IMR-90 (cell line): ENCODE data around the gene TRA2A. TPM values are rescaled to one million over a fixed set of nuclear protein-coding genes. Genes with fewer than 3 reads are reported as not detected.

Experiments
- ATAC-seq: fragments of 200-7000 bp; cut with Tn5 transposase; 2 replicates; pipeline ENCODE4 v1.9.1; 2020; ENCODE audit warnings: low read depth, mild to moderate bottlenecking, moderate library complexity
- BruUV-seq: library from RNA; stranded (reverse); fragments of 400-500 nt; replicated peaks from 2 replicates; lab custom pipeline; 2021; lab: Mats Ljungman, UMichigan
- CTCF ChIA-PET: fragments of 300-600 bp; formaldehyde crosslinking; extraction: SDS; loops from one replicate; lab custom pipeline; 2021; ENCODE audit warnings: antibody characterized with exemption; lab: Yijun Ruan, JAX
- POLR2A ChIA-PET: fragments of 300-600 bp; sonication (Branson Sonifier 250); formaldehyde crosslinking; loops from one replicate; lab custom pipeline; 2022; ENCODE audit warnings: antibody characterized with exemption; ENCODE audit not compliant: unreplicated experiment; lab: Charles Lee
- DNase-seq: peaks from one replicate; pipeline ENCODE4 v3.0.0; 2013
- H2AFZ ChIP-seq: replicated peaks from 2 replicates; pipeline ENCODE3; 2013; ENCODE audit warnings: low read length, mild to moderate bottlenecking; ENCODE audit not compliant: poor library complexity
- H2AK5ac ChIP-seq: 2 replicates; pipeline ENCODE4 v1.6.1; 2013; ENCODE audit warnings: low read depth, low read length, inconsistent platforms
- H2AK9ac ChIP-seq: replicated peaks from 2 replicates; pipeline ENCODE3; 2013; ENCODE audit warnings: mild to moderate bottlenecking, low read depth, low read length, moderate library complexity; ENCODE audit not compliant: poor library complexity
- H2BK120ac ChIP-seq: 2 replicates; pipeline ENCODE4 v1.6.1; 2013; ENCODE audit warnings: low read depth, low read length, inconsistent platforms
- H2BK15ac ChIP-seq: 3 replicates; pipeline ENCODE4 v1.6.1; 2013; ENCODE audit warnings: low read depth, low read length, inconsistent platforms
- H2BK20ac ChIP-seq: 2 replicates; pipeline ENCODE4 v1.6.1; 2013; ENCODE audit warnings: low read depth, mild to moderate bottlenecking, inconsistent platforms, low read length, moderate library complexity
- H2BK5ac ChIP-seq: 2 replicates; pipeline ENCODE4 v1.6.1; 2013; ENCODE audit warnings: mild to moderate bottlenecking, low read depth, low read length, inconsistent platforms; ENCODE audit not compliant: poor library complexity, severe bottlenecking
- H3K14ac ChIP-seq: replicated peaks from 2 replicates; pipeline ENCODE4 v1.6.1; 2013; ENCODE audit warnings: low read depth, low read length, inconsistent platforms
- H3K18ac ChIP-seq: 2 replicates; pipeline ENCODE4 v1.6.1; 2013; ENCODE audit warnings: low read depth, low read length, control low read depth
- H3K23ac ChIP-seq: 2 replicates; pipeline ENCODE4 v1.6.1; 2013; ENCODE audit warnings: low read depth, low read length, inconsistent platforms
- H3K27ac ChIP-seq: 2 replicates; pipeline ENCODE4 v1.5.1; 2013; ENCODE audit warnings: mild to moderate bottlenecking, control low read depth, low read length; ENCODE audit not compliant: insufficient read depth
- H3K27me3 ChIP-seq: 2 replicates; pipeline ENCODE4 v1.6.1; 2013; ENCODE audit warnings: low read length; ENCODE audit not compliant: control insufficient read depth, insufficient read depth
- H3K36me3 ChIP-seq: 2 replicates; pipeline ENCODE4 v1.6.1; 2013; ENCODE audit warnings: low read length, mixed read lengths; ENCODE audit not compliant: control insufficient read depth, insufficient read depth
- H3K4ac ChIP-seq: 2 replicates; pipeline ENCODE4 v1.6.1; 2013; ENCODE audit warnings: low read depth, low read length, inconsistent platforms
- H3K4me1 ChIP-seq: 2 replicates; pipeline ENCODE4 v1.6.1; 2013; ENCODE audit warnings: low read length, mixed read lengths; ENCODE audit not compliant: control insufficient read depth, insufficient read depth
- H3K4me2 ChIP-seq: 2 replicates; pipeline ENCODE4 v1.6.1; 2013; ENCODE audit warnings: low read depth, mild to moderate bottlenecking, control low read depth, low read length, moderate library complexity
- H3K4me3 ChIP-seq: 2 replicates; pipeline ENCODE4 v1.5.1; 2013; ENCODE audit warnings: low read depth, mild to moderate bottlenecking, control low read depth, low read length, moderate library complexity; ENCODE audit not compliant: insufficient read depth
- H3K56ac ChIP-seq: 2 replicates; pipeline ENCODE4 v1.6.1; 2013; ENCODE audit warnings: low read length, inconsistent platforms; ENCODE audit not compliant: insufficient read depth; ENCODE audit errors: extremely low read depth
- H3K79me1 ChIP-seq, 2 experiments: 2 replicates each; pipeline ENCODE4 v1.6.1; 2013; ENCODE audit warnings: low read length in 2 of 2, inconsistent platforms in 1 of 2, low read depth in 1 of 2
- H3K9ac ChIP-seq: 2 replicates; pipeline ENCODE4 v1.6.1; 2013; ENCODE audit warnings: low read depth, low read length, control low read depth
- H3K9me1 ChIP-seq: 2 replicates; pipeline ENCODE4 v1.6.1; 2013; ENCODE audit warnings: low read length, inconsistent platforms; ENCODE audit not compliant: insufficient read depth
- H3K9me3 ChIP-seq: 2 replicates; pipeline ENCODE4 v1.6.1; 2013; ENCODE audit warnings: low read length; ENCODE audit not compliant: control insufficient read depth, insufficient read depth
- H4K20me1 ChIP-seq: 2 replicates; pipeline ENCODE4 v1.6.1; 2013; ENCODE audit warnings: low read length, inconsistent platforms; ENCODE audit not compliant: insufficient read depth
- H4K5ac ChIP-seq: 2 replicates; pipeline ENCODE4 v1.6.1; 2013; ENCODE audit warnings: mild to moderate bottlenecking, low read depth, low read length, control low read depth
- H4K8ac ChIP-seq, 2 experiments: 2 replicates each; pipeline ENCODE4 v1.6.1; 2013; ENCODE audit warnings: low read depth in 2 of 2, low read length in 2 of 2, control low read depth in 1 of 2, inconsistent platforms in 1 of 2
- H4K91ac ChIP-seq: 2 replicates; pipeline ENCODE4 v1.6.1; 2013; ENCODE audit warnings: low read depth, low read length, inconsistent platforms; ENCODE audit not compliant: insufficient read depth
- BHLHE40 ChIP-seq: fragments of 150-350 bp; IDR thresholded peaks from 2 replicates; pipeline ENCODE4 v1.6.1; 2016; ENCODE audit warnings: mild to moderate bottlenecking, low read depth, low read length
- CEBPB ChIP-seq: IDR thresholded peaks from 2 replicates; pipeline ENCODE4 v1.6.1; 2012; ENCODE audit warnings: low read depth, low read length, improper control_type of control experiment
- MAZ ChIP-seq: IDR thresholded peaks from 2 replicates; pipeline ENCODE4 v1.6.1; 2012; ENCODE audit warnings: low read depth, mild to moderate bottlenecking, low read length, improper control_type of control experiment, moderate library complexity, borderline replicate concordance
- MXI1 ChIP-seq: IDR thresholded peaks from 2 replicates; pipeline ENCODE4 v1.6.1; 2012; ENCODE audit warnings: low read depth, mild to moderate bottlenecking, low read length, moderate library complexity, borderline replicate concordance
- RAD21 ChIP-seq: IDR thresholded peaks from 2 replicates; pipeline ENCODE4 v1.6.1; 2012; ENCODE audit warnings: low read length, improper control_type of control experiment
- WGBS, 2 experiments: methylation state at CpG; one replicate each; pipeline versions ENCODE4 v1.1.5 to v1.1.7; 2013; ENCODE audit warnings: missing lambda C conversion rate in 2 of 2; ENCODE audit not compliant: insufficient read length in 1 of 2; ENCODE audit errors: extremely low coverage in 2 of 2; 5-methylcytosine and 5-hydroxymethylcytosine counted together
- dilution Hi-C: fragments of 300-500 bp; cut with HindIII; formaldehyde crosslinking; loops from one replicate; pipeline ENCODE4 v1.14.3; 2018; ENCODE audit warnings: low sequenced_read_pairs; ENCODE audit not compliant: unreplicated experiment
- in situ Hi-C: fragments of 300-500 bp; cut with MboI; formaldehyde crosslinking; loops from 3 replicates; pipeline ENCODE4 v1.14.3; 2019; ENCODE audit warnings: low sequenced_read_pairs, inconsistent platforms, mixed read lengths
- intact Hi-C: fragments of 100-400 bp; cut with micrococcal nuclease; formaldehyde crosslinking; loops from 2 replicates; pipeline ENCODE4 v1.10.0; 2022
- polyA plus RNA-seq, 3 experiments: library from polyadenylated mRNA; depleted of rRNA; stranded (reverse); fragments of >200 nt; gene quantifications; 2 replicates each; pipeline ENCODE4 v1.2.3, GENCODE V29; 2012; ENCODE audit warnings: low replicate concordance in 1 of 3
- total RNA-seq: library from RNA; depleted of rRNA; stranded (reverse); fragments of >200 nt; gene quantifications from 2 replicates; pipeline ENCODE4 v1.2.3, GENCODE V29; 2012
- TF ChIP-seq, protein P1 (sequence below): fragments of 150-350 bp; IDR thresholded peaks from 2 replicates; pipeline ENCODE4 v1.6.1; 2016; ENCODE audit warnings: low read depth, mild to moderate bottlenecking, low read length, moderate library complexity, borderline replicate concordance
- TF ChIP-seq, protein P2 (sequence below): conservative IDR thresholded peaks from 2 replicates; pipeline ENCODE4 v1.5.1; 2012; ENCODE audit warnings: mild to moderate bottlenecking, low read depth, low read length, improper control_type of control experiment

Gene TRA2A
- total and polyA plus RNA-seq, 2 of the 4 experiments (the other 2 are of a cell fraction), result 44.3 to 77.3 TPM

DNA sequence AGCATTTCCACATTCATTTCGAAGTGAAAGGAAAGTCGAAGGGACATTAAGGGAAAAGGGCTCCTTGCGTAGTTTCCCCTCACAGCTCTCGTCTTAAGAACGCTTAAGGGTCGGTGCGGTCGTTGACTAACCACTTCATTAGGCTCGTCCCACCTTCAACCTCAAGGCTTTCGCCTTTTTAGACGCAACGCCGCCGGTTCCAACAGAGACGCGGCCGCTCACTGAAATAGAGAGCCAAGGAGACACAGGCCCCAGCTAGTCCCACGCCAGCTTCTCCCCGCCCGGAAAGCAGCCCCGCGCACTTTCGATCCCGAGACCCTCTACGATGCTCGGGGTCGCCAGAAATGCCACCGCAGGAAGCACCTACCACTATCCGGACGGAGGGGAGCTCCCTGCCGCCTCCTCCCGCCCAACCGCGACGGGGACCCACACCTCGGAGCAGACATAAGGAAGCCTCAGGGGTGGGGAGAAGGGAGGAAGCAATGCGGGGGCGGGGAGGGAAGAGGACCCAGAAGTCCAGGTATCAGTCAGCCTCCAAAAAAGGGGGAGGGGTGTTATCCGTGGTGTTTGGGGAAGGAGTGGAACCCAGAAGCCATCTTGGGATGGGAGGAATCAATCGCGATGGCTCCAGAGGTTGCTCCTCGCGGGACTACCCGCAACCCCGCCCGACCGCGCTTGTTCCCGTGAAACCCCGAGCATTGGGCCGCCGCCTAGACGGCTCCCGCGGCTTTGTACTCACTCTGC, 559 bp downstream of the TRA2A start:
- peak overlapping the region; percentile 88 for H2BK5ac ChIP-seq
- peak overlapping the region; percentile 98 for H3K56ac ChIP-seq
- H3K14ac ChIP-seq, result peak overlapping the region; percentile 94
- intact Hi-C loops, result loop anchor here (1.0 kb wide), 1 partner anchor 57 kb away; no protein-coding TSS in a partner anchor
- no peaks in the 10 kb centered on the region for H3K9me3 ChIP-seq
- ChIA-PET POLR2A (no interaction called here), CTCF (interaction anchor here (0.6 kb wide), 1 partner anchor 337 kb away, joined by 3 read pairs; no protein-coding TSS in a partner anchor)
- H3K18ac ChIP-seq, result peak overlapping the region; percentile 85
- 0% methylated on average over 17 of the region's 55 CpGs; no CpG with 5 or more reads in 1 of the 2 experiments for WGBS, 2 experiments
- peak overlapping the region; percentile 43 for H2BK120ac ChIP-seq
- in situ Hi-C loops, result loop anchor here (25.0 kb wide), 1 partner anchor 1581 kb away; no protein-coding TSS in a partner anchor
- H3K4me3 ChIP-seq, result peak overlapping the region; percentile 73
- H3K79me1 ChIP-seq, result peaks cover 0 to 6% of the 10 kb centered on the region in 2 experiments; a peak in 1 of 4 replicates
- H2AK9ac ChIP-seq, result peak overlapping the region; percentile 99
- H2BK15ac ChIP-seq, result peak overlapping the region; percentile 17; the same call in 1 of the 3 replicates
- H3K36me3 ChIP-seq, result no peaks in the 10 kb centered on the region
- no TSS peak for BruUV-seq
- peak overlapping the region; percentile 88 for H4K5ac ChIP-seq
- peak overlapping the region; percentile 85 for H3K27ac ChIP-seq
- H3K27me3 ChIP-seq, result no peaks in the 10 kb centered on the region
- ATAC-seq (peak; percentile 74), DNase-seq (peak; percentile 59)
- TF ChIP-seq BHLHE40, result no peak
- TF ChIP-seq MAZ, result no peak
- TF ChIP-seq, protein P1, sequence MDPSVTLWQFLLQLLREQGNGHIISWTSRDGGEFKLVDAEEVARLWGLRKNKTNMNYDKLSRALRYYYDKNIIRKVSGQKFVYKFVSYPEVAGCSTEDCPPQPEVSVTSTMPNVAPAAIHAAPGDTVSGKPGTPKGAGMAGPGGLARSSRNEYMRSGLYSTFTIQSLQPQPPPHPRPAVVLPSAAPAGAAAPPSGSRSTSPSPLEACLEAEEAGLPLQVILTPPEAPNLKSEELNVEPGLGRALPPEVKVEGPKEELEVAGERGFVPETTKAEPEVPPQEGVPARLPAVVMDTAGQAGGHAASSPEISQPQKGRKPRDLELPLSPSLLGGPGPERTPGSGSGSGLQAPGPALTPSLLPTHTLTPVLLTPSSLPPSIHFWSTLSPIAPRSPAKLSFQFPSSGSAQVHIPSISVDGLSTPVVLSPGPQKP, result no peak
- TF ChIP-seq RAD21, result no peak
- no peak for TF ChIP-seq CEBPB
- TF ChIP-seq, protein P2, sequence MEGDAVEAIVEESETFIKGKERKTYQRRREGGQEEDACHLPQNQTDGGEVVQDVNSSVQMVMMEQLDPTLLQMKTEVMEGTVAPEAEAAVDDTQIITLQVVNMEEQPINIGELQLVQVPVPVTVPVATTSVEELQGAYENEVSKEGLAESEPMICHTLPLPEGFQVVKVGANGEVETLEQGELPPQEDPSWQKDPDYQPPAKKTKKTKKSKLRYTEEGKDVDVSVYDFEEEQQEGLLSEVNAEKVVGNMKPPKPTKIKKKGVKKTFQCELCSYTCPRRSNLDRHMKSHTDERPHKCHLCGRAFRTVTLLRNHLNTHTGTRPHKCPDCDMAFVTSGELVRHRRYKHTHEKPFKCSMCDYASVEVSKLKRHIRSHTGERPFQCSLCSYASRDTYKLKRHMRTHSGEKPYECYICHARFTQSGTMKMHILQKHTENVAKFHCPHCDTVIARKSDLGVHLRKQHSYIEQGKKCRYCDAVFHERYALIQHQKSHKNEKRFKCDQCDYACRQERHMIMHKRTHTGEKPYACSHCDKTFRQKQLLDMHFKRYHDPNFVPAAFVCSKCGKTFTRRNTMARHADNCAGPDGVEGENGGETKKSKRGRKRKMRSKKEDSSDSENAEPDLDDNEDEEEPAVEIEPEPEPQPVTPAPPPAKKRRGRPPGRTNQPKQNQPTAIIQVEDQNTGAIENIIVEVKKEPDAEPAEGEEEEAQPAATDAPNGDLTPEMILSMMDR, result no peak
- TF ChIP-seq MXI1, result 0 out of 2 replicates have a peak, but pooled peaks have one; percentile 12
- H3K4me1 ChIP-seq, result no peaks in the 10 kb centered on the region
- peak overlapping the region; percentile 96 for H3K4ac ChIP-seq
- H4K91ac ChIP-seq, result peak overlapping the region; percentile 97
- peak overlapping the region; percentile 80 to 94 for H4K8ac ChIP-seq
- H2AFZ ChIP-seq, result peak overlapping the region; percentile 90
- H3K9me1 ChIP-seq, result no peaks in the 10 kb centered on the region
- no peak overlapping the region for H2BK20ac ChIP-seq
- peak overlapping the region; percentile 93 for H3K23ac ChIP-seq
- peaks cover 54% of the 10 kb centered on the region for H4K20me1 ChIP-seq
- H3K4me2 ChIP-seq, result peak overlapping the region; percentile 84
- dilution Hi-C loops, result no loop called here
- peak overlapping the region; percentile 95 for H3K9ac ChIP-seq
- H2AK5ac ChIP-seq, result peak overlapping the region; percentile 94
